Activated T-helper 2 cell treated with anti-CD3 and anti-CD28 coated beads, Interferon-gamma antibody, Interleukin-2, Interleukin-4, amounts not matched to agents 10 μg/mL and 5 μg/mL and 100 μg/mL, durations not matched to agents 14 hours and 24 hours and 36 hours (primary cell): ENCODE data around the gene GNG7. TPM values are rescaled to one million over a fixed set of nuclear protein-coding genes. Genes with fewer than 3 reads are reported as not detected.

Experiments
- DNase-seq: peaks from one replicate; pipeline ENCODE4 v3.0.0; 2021; ENCODE audit warnings: low spot score
- H3K27ac Mint-ChIP-seq: one replicate; pipeline ENCODE4 v1.8.0; 2021; ENCODE audit warnings: mixed read lengths
- H3K27me3 Mint-ChIP-seq: one replicate; pipeline ENCODE4 v1.8.0; 2021; ENCODE audit warnings: low read depth, mixed read lengths
- H3K36me3 Mint-ChIP-seq: one replicate; pipeline ENCODE4 v1.8.0; 2021; ENCODE audit warnings: low read depth, mixed read lengths
- H3K4me1 Mint-ChIP-seq: one replicate; pipeline ENCODE4 v1.8.0; 2021; ENCODE audit warnings: low read depth, mixed read lengths
- H3K4me3 Mint-ChIP-seq: one replicate; pipeline ENCODE4 v1.8.0; 2021; ENCODE audit warnings: low read depth, mild to moderate bottlenecking, moderate library complexity, mixed read lengths
- H3K9me3 Mint-ChIP-seq: one replicate; pipeline ENCODE4 v1.8.0; 2021; ENCODE audit warnings: mixed read lengths
- intact Hi-C: fragments of 100-400 bp; cut with micrococcal nuclease; formaldehyde crosslinking; loops from one replicate; pipeline ENCODE4 v1.15.1; 2023
- total RNA-seq: library from RNA; stranded (reverse); gene quantifications from 2 replicates; pipeline ENCODE4 v1.2.3, GENCODE V29; 2022

The GNG7 gene
- total RNA-seq, 1 donor from 2014 or later, result 0.16 TPM

GRCh38 chr19:2722541-2723344 is 20.2 kb upstream of the GNG7 start:
- intact Hi-C loops, result no loop called here
- DNase-seq, result no peak
- Mint-ChIP-seq H3K27me3 (peaks cover 25% of the 10 kb centered on the region), H3K4me1 (no peaks in the 10 kb centered on the region), H3K27ac (no peak overlapping the region), H3K9me3 (no peaks in the 10 kb centered on the region), H3K4me3 (no peak overlapping the region), H3K36me3 (no peaks in the 10 kb centered on the region)

- intact Hi-C loops, result no loop called here
- Mint-ChIP-seq H3K27ac (no peak overlapping the region), H3K4me1 (no peaks in the 10 kb centered on the region), H3K4me3 (no peak overlapping the region), H3K9me3 (no peaks in the 10 kb centered on the region), H3K36me3 (no peaks in the 10 kb centered on the region), H3K27me3 (peaks cover 25% of the 10 kb centered on the region)
- no peak for DNase-seq
Observed at GRCh38 chr19:2721570-2722540, 19.4 kb upstream of the GNG7 start.

GRCh38 chr19:2720777-2721569 is 18.5 kb upstream of the GNG7 start, which contains the start of gene DIRAS1:
TSS of gene DIRAS1 (minus strand) at chr19:2721372. CDS start at chr19:2717806, 3,566 bp downstream.
- no peak for DNase-seq
- Mint-ChIP-seq H3K4me3 (no peak within 1 kb of the TSS), H3K36me3 (peaks cover under 1% of the 10 kb centered on the region), H3K4me1 (no peaks in the 10 kb centered on the region), H3K27me3 (peaks cover 23% of the 10 kb centered on the region), H3K9me3 (peaks cover under 1% of the 10 kb centered on the region), H3K27ac (no peak within 1 kb of the TSS)
- intact Hi-C loops, result no loop called here

GRCh38 chr19:2719920-2720776 is 17.7 kb upstream of the GNG7 start:
- no peak for DNase-seq
- Mint-ChIP-seq H3K36me3 (peaks cover 3% of the 10 kb centered on the region), H3K4me3 (no peak overlapping the region), H3K9me3 (peaks cover 9% of the 10 kb centered on the region), H3K4me1 (no peaks in the 10 kb centered on the region), H3K27me3 (peaks cover 23% of the 10 kb centered on the region), H3K27ac (no peak overlapping the region)
- intact Hi-C loops, result no loop called here

GRCh38 chr19:2719232-2719735 is 16.8 kb upstream of the GNG7 start:
- Mint-ChIP-seq H3K9me3 (peaks cover 11% of the 10 kb centered on the region), H3K4me3 (no peak overlapping the region), H3K27ac (no peak overlapping the region), H3K4me1 (no peaks in the 10 kb centered on the region), H3K27me3 (peaks cover 21% of the 10 kb centered on the region), H3K36me3 (peaks cover 3% of the 10 kb centered on the region)
- no peak for DNase-seq
- intact Hi-C loops, result no loop called here

- H3K27me3 Mint-ChIP-seq, result peaks cover 20% of the 10 kb centered on the region
- peaks cover 11% of the 10 kb centered on the region for H3K9me3 Mint-ChIP-seq
- H3K4me3 Mint-ChIP-seq, result no peak overlapping the region
- intact Hi-C loops, result no loop called here
- no peak for DNase-seq
- no peak overlapping the region for H3K27ac Mint-ChIP-seq
- no peaks in the 10 kb centered on the region for H3K4me1 Mint-ChIP-seq
- H3K36me3 Mint-ChIP-seq, result peaks cover 3% of the 10 kb centered on the region
Observed at GRCh38 chr19:2717638-2718541, 15.4 kb upstream of the GNG7 start.

GRCh38 chr19:2716722-2717637 is 14.5 kb upstream of the GNG7 start:
- no peak overlapping the region for H3K4me3 Mint-ChIP-seq
- H3K4me1 Mint-ChIP-seq, result no peaks in the 10 kb centered on the region
- H3K36me3 Mint-ChIP-seq, result peaks cover 3% of the 10 kb centered on the region
- H3K27ac Mint-ChIP-seq, result no peak overlapping the region
- intact Hi-C loops, result no loop called here
- H3K27me3 Mint-ChIP-seq, result peaks cover 16% of the 10 kb centered on the region
- no peak for DNase-seq
- H3K9me3 Mint-ChIP-seq, result peaks cover 11% of the 10 kb centered on the region

GRCh38 chr19:2716275-2716650 is 13.8 kb upstream of the GNG7 start:
- peaks cover 11% of the 10 kb centered on the region for H3K27me3 Mint-ChIP-seq
- H3K36me3 Mint-ChIP-seq, result peaks cover 3% of the 10 kb centered on the region
- no peaks in the 10 kb centered on the region for H3K4me1 Mint-ChIP-seq
- intact Hi-C loops, result no loop called here
- peaks cover 11% of the 10 kb centered on the region for H3K9me3 Mint-ChIP-seq
- no peak overlapping the region for H3K4me3 Mint-ChIP-seq
- H3K27ac Mint-ChIP-seq, result no peak overlapping the region
- DNase-seq, result no peak

GRCh38 chr19:2715470-2716274 is 13.2 kb upstream of the GNG7 start:
- Mint-ChIP-seq H3K27me3 (peaks cover 11% of the 10 kb centered on the region), H3K9me3 (peaks cover 11% of the 10 kb centered on the region), H3K4me1 (no peaks in the 10 kb centered on the region), H3K4me3 (no peak overlapping the region), H3K27ac (no peak overlapping the region), H3K36me3 (peaks cover 3% of the 10 kb centered on the region)
- no peak for DNase-seq
- intact Hi-C loops, result no loop called here
